K562 treated with DMSO at 1 percent for 24 hours (cell line): ENCODE results near the gene TMEM271. TPM values are rescaled to one million over a fixed set of nuclear protein-coding genes. Genes with fewer than 3 reads are reported as not detected.

ENCODE experiments used
- total RNA-seq: library from RNA; unstranded; fragments of 300-600 nt; gene quantifications from 2 replicates; pipeline ENCODE4 v1.2.3, GENCODE V29; 2022; ENCODE audit warnings: low read depth; ENCODE audit not compliant: insufficient read depth

Gene TMEM271, protein sequence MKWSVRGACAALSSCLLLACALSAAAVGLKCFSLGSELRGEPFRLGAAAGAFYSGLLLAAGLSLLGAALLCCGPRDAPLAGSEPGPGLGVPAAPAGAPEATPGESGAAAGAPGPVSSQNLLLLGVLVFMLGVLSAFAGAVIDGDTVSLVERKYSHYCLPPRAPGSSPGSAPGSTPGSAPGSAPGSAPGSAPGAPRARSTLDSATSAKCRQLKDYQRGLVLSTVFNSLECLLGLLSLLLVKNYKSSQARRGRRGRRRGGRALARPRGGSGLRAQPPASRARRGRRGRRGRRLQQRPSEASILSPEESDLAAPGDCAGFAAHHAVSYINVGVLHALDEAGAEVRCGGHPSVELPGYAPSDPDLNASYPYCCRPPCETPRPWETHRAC
- not detected in 2 replicates for total RNA-seq

DNA sequence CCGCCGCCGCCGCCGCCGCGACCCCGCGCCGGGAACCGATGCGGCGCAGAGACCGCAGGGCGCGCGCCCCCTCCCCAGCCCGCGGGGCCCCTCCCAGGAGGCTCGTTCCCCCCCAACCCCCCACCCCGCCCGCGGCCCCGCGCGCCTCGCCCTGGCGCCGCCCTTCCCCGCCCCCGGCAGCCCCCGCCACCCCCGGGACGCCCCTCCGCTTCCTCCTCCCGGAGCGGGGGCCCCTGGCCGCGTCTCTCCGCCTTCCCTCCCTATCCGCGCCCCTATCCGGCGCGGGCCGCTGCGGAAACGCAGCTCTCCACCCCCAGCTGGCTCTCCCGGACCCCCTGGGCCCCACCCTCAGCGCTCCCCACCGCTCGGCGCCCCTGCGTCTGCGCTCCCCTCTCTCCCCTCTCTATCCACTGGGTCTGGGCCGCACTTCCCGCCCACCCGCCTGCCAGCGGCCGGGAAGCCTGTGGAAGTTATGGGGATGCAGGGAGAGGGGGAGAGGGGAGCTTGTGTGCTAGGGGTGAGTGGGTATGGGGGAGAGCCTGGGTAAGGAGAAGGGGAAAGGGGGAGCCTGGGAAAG, at the start of gene TMEM271:
Gene TMEM271 (minus strand): TSS at position 51 of the 577 bp plus-strand sequence. CDS start 233 bp downstream, outside the sequence.

DNA sequence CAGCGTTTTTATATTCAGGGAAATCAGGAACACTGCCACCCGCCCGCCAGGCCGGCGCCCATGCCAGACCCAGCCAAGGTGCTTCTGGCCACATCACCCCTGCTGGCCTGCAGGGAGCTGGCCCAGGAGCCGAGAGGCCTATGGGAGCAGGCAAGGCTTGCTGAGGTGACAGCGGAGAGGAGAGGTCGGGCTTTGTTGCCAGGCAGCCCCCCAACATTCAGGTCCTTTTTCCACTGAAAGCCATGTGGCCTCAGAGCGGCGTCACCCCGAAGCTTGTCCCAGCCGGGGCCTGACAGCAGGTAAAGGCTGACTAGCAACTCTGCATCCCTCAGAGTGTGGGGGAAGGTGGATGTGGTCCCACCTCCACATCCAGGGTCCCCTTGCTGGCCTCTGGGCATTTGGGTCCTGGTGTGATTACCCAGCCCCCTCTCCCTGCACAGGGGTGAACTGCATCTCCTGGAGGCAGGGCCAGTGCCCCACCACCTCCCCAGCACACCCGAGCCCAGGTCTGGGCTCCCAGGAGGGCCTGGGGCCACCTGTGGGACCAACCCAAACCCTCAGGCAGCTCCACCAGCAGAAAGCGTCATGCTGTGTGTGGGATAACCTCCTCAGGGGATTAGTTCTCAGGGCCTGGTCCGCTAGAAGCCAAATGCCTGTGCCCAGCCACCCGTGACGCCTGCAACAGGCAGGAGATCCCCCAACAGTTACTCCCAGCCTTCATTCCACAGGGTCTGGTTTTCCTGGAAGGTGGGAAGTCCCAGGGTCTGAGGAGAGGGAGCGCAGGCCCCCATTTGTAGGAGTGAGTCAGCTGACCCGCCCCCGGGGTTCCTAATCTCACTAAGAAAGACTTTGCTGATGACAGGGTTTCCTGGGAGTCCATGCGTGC, 48.9 kb upstream of the TMEM271 start, which contains the start of gene PDE6B:
Gene PDE6B (plus strand): TSS at position 869 of the 886 bp plus-strand sequence. CDS start 54 bp downstream, outside the sequence.

Other genes starting within 250 kb of the TMEM271 start
- not detected in 2 replicates for gene ZNF141, start 238.5 kb downstream of the TMEM271 start, total RNA-seq
- 10.8 and 13.1 TPM in 2 replicates for gene ZNF721, start 77.1 kb downstream of the TMEM271 start, total RNA-seq
- 22.6 and 28.7 TPM in 2 replicates for gene PIGG, start 77.1 kb downstream of the TMEM271 start, total RNA-seq
- gene PDE6B, start 49.3 kb upstream of the TMEM271 start, total RNA-seq = 0.22 and 0.37 TPM in 2 replicates
- gene ATP5ME, start 98.0 kb upstream of the TMEM271 start, total RNA-seq = 244 and 290 TPM in 2 replicates
- 3.6 and 5.9 TPM in 2 replicates for gene MYL5, start 98.2 kb upstream of the TMEM271 start, total RNA-seq
- 0.29 TPM in 1 of 2 replicates, not detected in the other for gene SLC49A3, start 112.9 kb upstream of the TMEM271 start, total RNA-seq
- 44.7 and 46.9 TPM in 2 replicates for gene PCGF3, start 129.5 kb upstream of the TMEM271 start, total RNA-seq
- 0.13 TPM in 1 of 2 replicates, not detected in the other for gene CPLX1, start 249.8 kb upstream of the TMEM271 start, total RNA-seq